Measurements from ENCODE around the gene SYPL2. TPM values are rescaled to one million over a fixed set of nuclear protein-coding genes. Genes with fewer than 3 reads are reported as not detected.
"Not testable (repeated sequence)": the region's sequence is repeated elsewhere in the genome, so short reads cannot be mapped to it uniquely, and the experiment has no call there.

SYPL2 gene
- total RNA-seq, 3 donors from 2014 or later: 0.12 to 6.6 (median 0.34) TPM

- TF ChIP-seq, protein P1, sequence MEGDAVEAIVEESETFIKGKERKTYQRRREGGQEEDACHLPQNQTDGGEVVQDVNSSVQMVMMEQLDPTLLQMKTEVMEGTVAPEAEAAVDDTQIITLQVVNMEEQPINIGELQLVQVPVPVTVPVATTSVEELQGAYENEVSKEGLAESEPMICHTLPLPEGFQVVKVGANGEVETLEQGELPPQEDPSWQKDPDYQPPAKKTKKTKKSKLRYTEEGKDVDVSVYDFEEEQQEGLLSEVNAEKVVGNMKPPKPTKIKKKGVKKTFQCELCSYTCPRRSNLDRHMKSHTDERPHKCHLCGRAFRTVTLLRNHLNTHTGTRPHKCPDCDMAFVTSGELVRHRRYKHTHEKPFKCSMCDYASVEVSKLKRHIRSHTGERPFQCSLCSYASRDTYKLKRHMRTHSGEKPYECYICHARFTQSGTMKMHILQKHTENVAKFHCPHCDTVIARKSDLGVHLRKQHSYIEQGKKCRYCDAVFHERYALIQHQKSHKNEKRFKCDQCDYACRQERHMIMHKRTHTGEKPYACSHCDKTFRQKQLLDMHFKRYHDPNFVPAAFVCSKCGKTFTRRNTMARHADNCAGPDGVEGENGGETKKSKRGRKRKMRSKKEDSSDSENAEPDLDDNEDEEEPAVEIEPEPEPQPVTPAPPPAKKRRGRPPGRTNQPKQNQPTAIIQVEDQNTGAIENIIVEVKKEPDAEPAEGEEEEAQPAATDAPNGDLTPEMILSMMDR (IDR thresholded peaks at IDR 0.05): no peak
- no peaks in the 10 kb centered on the region for H3K4me1 ChIP-seq (ENCODE audit: low read depth)
- no peaks in the 10 kb centered on the region for H3K9me3 ChIP-seq
- DNase-seq: no peak
- no peaks in the 10 kb centered on the region for H3K36me3 ChIP-seq (ENCODE audit: low read depth)
- no peak overlapping the region for H3K4me3 ChIP-seq
- intact Hi-C loops (cut with DNase I, micrococcal nuclease): no loop called here
- no peak for ATAC-seq
These were observed 22.0 kb upstream of the SYPL2 start for GRCh38 chr1:109444346-109444745.

DNA sequence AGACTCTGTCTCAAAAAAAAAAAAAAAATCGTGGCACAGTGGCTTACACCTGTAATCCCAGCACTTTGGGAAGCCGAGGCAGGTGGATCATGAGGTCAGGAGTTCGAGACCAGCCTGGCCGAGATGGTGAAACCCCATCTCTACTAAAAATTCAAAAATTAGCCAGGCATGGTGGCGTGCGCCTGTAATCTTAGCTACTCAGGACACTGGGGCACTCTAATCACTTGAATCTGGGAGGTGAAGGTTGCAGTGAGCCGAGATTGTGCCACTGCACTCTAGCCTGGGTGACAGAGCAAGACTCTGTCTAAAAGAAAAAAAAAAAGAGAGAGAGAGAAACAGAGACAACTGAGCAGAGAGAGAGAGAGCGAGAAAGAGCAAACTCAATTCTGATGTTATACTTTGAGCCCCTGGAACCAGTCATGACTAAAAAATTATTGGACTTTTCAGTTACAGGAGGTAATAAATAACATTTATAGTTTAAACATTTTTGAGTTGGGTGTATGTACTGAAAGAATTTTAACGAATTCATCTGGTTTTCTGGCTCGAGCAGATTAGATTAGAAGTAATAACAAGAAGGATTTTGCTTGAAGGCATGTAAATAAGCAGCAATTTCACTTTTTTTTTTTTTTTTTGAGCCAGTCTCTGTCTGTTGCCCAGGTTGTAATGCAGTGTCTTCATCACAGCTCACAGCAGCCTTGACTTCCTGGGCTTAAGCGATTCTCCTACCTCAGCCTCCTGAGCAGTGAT lies 20.2 kb upstream of the SYPL2 start:
- ATAC-seq; H3K9me3 ChIP-seq; H3K4me3 ChIP-seq; intact Hi-C loops (cut with DNase I, micrococcal nuclease); DNase-seq; H3K36me3 ChIP-seq (ENCODE audit: low read depth); H3K4me1 ChIP-seq (ENCODE audit: low read depth): not testable (repeated sequence)

DNA sequence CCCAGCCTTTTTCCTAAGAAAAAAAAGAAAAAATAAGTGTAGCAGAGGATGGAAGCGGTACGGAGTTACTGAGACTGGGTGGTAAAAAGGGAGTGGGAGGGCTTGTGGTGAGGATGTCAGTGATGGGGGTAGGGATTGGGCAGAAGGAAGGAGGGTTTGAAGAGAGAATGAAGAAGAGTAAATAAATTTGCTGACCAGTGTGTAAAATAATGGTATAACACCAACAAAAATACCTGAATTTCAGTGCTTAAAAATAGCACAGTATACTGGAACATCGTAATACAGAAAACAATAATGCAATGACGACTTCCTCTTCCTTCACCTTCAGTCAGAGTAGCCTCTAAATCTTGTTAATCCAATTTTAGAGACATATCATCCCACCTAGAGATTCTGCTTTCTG lies 18.8 kb upstream of the SYPL2 start:
- DNase-seq: no peak
- TF ChIP-seq, protein P1 (IDR thresholded peaks at IDR 0.05): no peak
- Histone ChIP-seq H3K4me1 (ENCODE audit: low read depth) (no peaks in the 10 kb centered on the region), H3K4me3 (no peak overlapping the region), H3K36me3 (ENCODE audit: low read depth) (no peaks in the 10 kb centered on the region), H3K9me3 (no peaks in the 10 kb centered on the region)
- no peak for ATAC-seq
- intact Hi-C loops (cut with DNase I, micrococcal nuclease): no loop called here

DNA sequence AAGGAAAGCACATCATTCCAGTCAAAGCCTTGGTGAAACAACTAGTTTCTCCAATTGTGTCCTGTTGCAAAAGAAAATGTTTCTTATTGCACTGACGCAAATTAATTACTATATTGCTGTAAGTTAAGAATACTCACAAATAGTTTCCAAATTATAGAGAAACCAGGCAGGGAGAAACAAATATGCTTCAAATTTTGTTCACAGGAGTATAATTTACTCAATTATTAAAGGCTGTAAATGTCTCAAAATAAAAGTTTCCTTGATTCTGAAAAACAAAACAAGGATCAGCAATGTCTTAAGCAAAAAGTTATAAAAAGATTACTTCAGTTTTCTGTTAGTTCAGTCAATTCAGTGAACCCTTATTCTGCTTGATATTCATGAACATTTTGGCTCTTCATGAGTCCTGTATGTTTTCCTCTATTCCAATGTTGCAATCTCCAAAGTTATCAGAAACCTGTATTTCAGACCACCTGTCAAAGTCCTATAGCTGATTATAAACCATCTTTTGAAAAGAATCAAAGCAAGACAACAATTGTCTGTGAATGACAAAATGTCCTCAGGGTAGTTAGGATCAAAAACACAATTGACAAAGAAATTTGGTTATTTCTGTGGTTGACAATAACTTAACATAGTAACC lies 11.7 kb upstream of the SYPL2 start:
- Histone ChIP-seq H3K4me3 (no peak overlapping the region), H3K36me3 (ENCODE audit: low read depth) (no peaks in the 10 kb centered on the region), H3K9me3 (peaks cover 5% of the 10 kb centered on the region), H3K4me1 (ENCODE audit: low read depth) (no peaks in the 10 kb centered on the region)
- ATAC-seq: no peak
- TF ChIP-seq, protein P1 (IDR thresholded peaks at IDR 0.05): no peak
- intact Hi-C loops (cut with DNase I, micrococcal nuclease): no loop called here
- DNase-seq: no peak

GRCh38 chr1:109457819-109458218 lies 8.5 kb upstream of the SYPL2 start:
- no peak for DNase-seq
- H3K4me3 ChIP-seq: no peak overlapping the region
- TF ChIP-seq, protein P1 (IDR thresholded peaks at IDR 0.05): no peak
- peaks cover 5% of the 10 kb centered on the region for H3K9me3 ChIP-seq
- no peaks in the 10 kb centered on the region for H3K36me3 ChIP-seq (ENCODE audit: low read depth)
- no peak for ATAC-seq
- intact Hi-C loops (cut with DNase I, micrococcal nuclease): no loop called here
- H3K4me1 ChIP-seq (ENCODE audit: low read depth): no peaks in the 10 kb centered on the region

DNA sequence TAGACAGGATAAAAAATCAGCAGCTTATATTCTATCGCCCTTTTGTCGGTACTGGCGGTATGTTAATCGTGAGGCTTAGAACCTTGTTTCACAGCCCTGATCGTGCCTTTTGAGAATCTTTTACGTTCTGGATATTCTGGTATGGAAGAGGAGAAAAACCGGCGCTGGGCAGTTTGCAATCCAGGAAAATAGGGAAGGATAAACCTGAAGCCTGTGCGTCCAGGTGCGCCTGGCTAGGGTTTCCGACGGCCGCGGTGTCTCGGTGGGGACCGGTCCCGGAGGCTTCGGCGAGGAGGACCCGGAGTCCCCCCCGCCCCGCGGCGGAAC lies 258 bp upstream of the SYPL2 start:
- DNase-seq (no peak), ATAC-seq (no peak)
- Histone ChIP-seq H3K4me3 (no peak overlapping the region), H3K4me1 (ENCODE audit: low read depth) (peaks cover 7% of the 10 kb centered on the region), H3K36me3 (ENCODE audit: low read depth) (no peaks in the 10 kb centered on the region), H3K9me3 (no peaks in the 10 kb centered on the region)
- intact Hi-C loops (cut with DNase I, micrococcal nuclease): no loop called here
- TF ChIP-seq, protein P1 (IDR thresholded peaks at IDR 0.05): no peak
